H9 (cell line): ENCODE data around the gene SAMM50. TPM values are rescaled to one million over a fixed set of nuclear protein-coding genes. Genes with fewer than 3 reads are reported as not detected.

Experiments
- DNase-seq: peaks from one replicate; pipeline ENCODE4 v3.0.0-alpha.2; 2017
- H2AFZ ChIP-seq: one replicate; pipeline ENCODE4 v1.6.1; 2013; ENCODE audit warnings: mild to moderate bottlenecking, low read length, control low read depth, moderate library complexity
- H2AK5ac ChIP-seq: 2 replicates; pipeline ENCODE4 v1.6.1; 2013; ENCODE audit warnings: low read length, control low read depth, mixed read lengths; ENCODE audit not compliant: insufficient read length
- H2BK120ac ChIP-seq: one replicate; pipeline ENCODE4 v1.6.1; 2013; ENCODE audit warnings: low read depth, mild to moderate bottlenecking, low read length, control low read depth, inconsistent platforms; ENCODE audit not compliant: poor library complexity, severe bottlenecking
- H2BK12ac ChIP-seq: 2 replicates; pipeline ENCODE4 v1.6.1; 2013; ENCODE audit warnings: low read length, control low read depth, mixed read lengths, low read depth; ENCODE audit not compliant: insufficient read length
- H2BK15ac ChIP-seq: 2 replicates; pipeline ENCODE4 v1.6.1; 2013; ENCODE audit warnings: low read depth, low read length, control low read depth
- H2BK20ac ChIP-seq: one replicate; pipeline ENCODE4 v1.6.1; 2013; ENCODE audit warnings: low read depth, mild to moderate bottlenecking, low read length, control low read depth, inconsistent platforms; ENCODE audit not compliant: poor library complexity, severe bottlenecking
- H2BK5ac ChIP-seq: 2 replicates; pipeline ENCODE4 v1.6.1; 2013; ENCODE audit warnings: low read length, control low read depth, mixed read lengths; ENCODE audit not compliant: insufficient read length
- H3K14ac ChIP-seq: 2 replicates; pipeline ENCODE4 v1.6.1; 2013; ENCODE audit warnings: low read length, control low read depth; ENCODE audit not compliant: insufficient read depth
- H3K18ac ChIP-seq: 2 replicates; pipeline ENCODE4 v1.6.1; 2013; ENCODE audit warnings: low read depth, mild to moderate bottlenecking, mixed read lengths, low read length, control low read depth; ENCODE audit not compliant: insufficient read length
- H3K23ac ChIP-seq: 2 replicates; pipeline ENCODE4 v1.6.1; 2013; ENCODE audit warnings: low read length, control low read depth, mixed read lengths, low read depth; ENCODE audit not compliant: insufficient read length
- H3K23me2 ChIP-seq: 2 replicates; pipeline ENCODE4 v1.6.1; 2013; ENCODE audit warnings: low read depth, mild to moderate bottlenecking, mixed read lengths, low read length, control low read depth; ENCODE audit not compliant: insufficient read length, poor library complexity, severe bottlenecking
- H3K27ac ChIP-seq: 2 replicates; pipeline ENCODE4 v1.5.1; 2013; ENCODE audit warnings: low read length, control low read depth, mixed read lengths, low read depth; ENCODE audit not compliant: insufficient read length
- H3K27me3 ChIP-seq: 2 replicates; pipeline ENCODE4 v1.6.1; 2013; ENCODE audit warnings: low read length, control low read depth, inconsistent platforms; ENCODE audit not compliant: insufficient read depth
- H3K4ac ChIP-seq: 2 replicates; pipeline ENCODE4 v1.6.1; 2013; ENCODE audit warnings: low read depth, mild to moderate bottlenecking, control low read depth, inconsistent platforms, low read length, moderate library complexity
- H3K4me1 ChIP-seq: 2 replicates; pipeline ENCODE4 v1.6.1; 2013; ENCODE audit warnings: low read length, control low read depth, inconsistent platforms; ENCODE audit not compliant: insufficient read depth
- H3K4me2 ChIP-seq: 2 replicates; pipeline ENCODE4 v1.6.1; 2013; ENCODE audit warnings: low read length, control low read depth, mixed read lengths; ENCODE audit not compliant: insufficient read length, insufficient read depth
- H3K56ac ChIP-seq: 2 replicates; pipeline ENCODE4 v1.6.1; 2013; ENCODE audit warnings: low read depth, mild to moderate bottlenecking, mixed read lengths, low read length, control low read depth; ENCODE audit not compliant: insufficient read length
- H3K79me1 ChIP-seq: 2 replicates; pipeline ENCODE4 v1.6.1; 2013; ENCODE audit warnings: low read depth, mild to moderate bottlenecking, moderate library complexity, low read length, control low read depth, inconsistent platforms; ENCODE audit not compliant: insufficient read depth, poor library complexity, severe bottlenecking
- H3K79me2 ChIP-seq: 2 replicates; pipeline ENCODE4 v1.6.1; 2013; ENCODE audit warnings: low read length, control low read depth, inconsistent platforms; ENCODE audit not compliant: insufficient read depth
- H3K9ac ChIP-seq: 2 replicates; pipeline ENCODE4 v1.6.1; 2013; ENCODE audit warnings: low read length, control low read depth, mixed read lengths; ENCODE audit not compliant: insufficient read length; ENCODE audit errors: extremely low read depth
- H3K9me3 ChIP-seq: one replicate; pipeline ENCODE4 v1.6.1; 2013; ENCODE audit warnings: low read depth, low read length, inconsistent platforms; ENCODE audit not compliant: control insufficient read depth
- H3T11ph ChIP-seq: one replicate; pipeline ENCODE4 v1.6.1; 2013; ENCODE audit warnings: mild to moderate bottlenecking, low read length, control low read depth, inconsistent platforms
- H4K20me1 ChIP-seq: one replicate; pipeline ENCODE4 v1.6.1; 2013; ENCODE audit not compliant: control insufficient read depth, insufficient read length, insufficient read depth
- H4K5ac ChIP-seq: 2 replicates; pipeline ENCODE4 v1.6.1; 2013; ENCODE audit warnings: low read depth, mild to moderate bottlenecking, mixed read lengths, low read length, control low read depth; ENCODE audit not compliant: insufficient read length
- H4K8ac ChIP-seq: replicated peaks from 2 replicates; pipeline ENCODE4 v1.6.1; 2013; ENCODE audit warnings: low read length, control low read depth, mixed read lengths, low read depth; ENCODE audit not compliant: insufficient read length
- H4K91ac ChIP-seq: 2 replicates; pipeline ENCODE4 v1.6.1; 2013; ENCODE audit warnings: low read depth, mild to moderate bottlenecking, moderate library complexity, mixed read lengths, low read length, control low read depth; ENCODE audit not compliant: insufficient read length
- H3K27ac Mint-ChIP-seq, 3 experiments: 2 replicates in 2 of 3; 3 replicates in 1 of 3; pipeline ENCODE4 v1.8.0; 2020 to 2021; ENCODE audit warnings: mixed read lengths in 3 of 3, mild to moderate bottlenecking in 1 of 3, moderate library complexity in 1 of 3
- H3K27me3 Mint-ChIP-seq: 2 replicates; pipeline ENCODE4 v1.8.0; 2021; ENCODE audit warnings: low read depth, mild to moderate bottlenecking, moderate library complexity, mixed read lengths
- H3K36me3 Mint-ChIP-seq, 3 experiments: 2 replicates in 2 of 3; 3 replicates in 1 of 3; pipeline ENCODE4 v1.8.0; 2020 to 2021; ENCODE audit warnings: low read depth in 3 of 3, mixed read lengths in 3 of 3; ENCODE audit not compliant: insufficient read depth in 1 of 3
- H3K4me1 Mint-ChIP-seq, 2 experiments: 2 replicates each; pipeline ENCODE4 v1.8.0; 2020; ENCODE audit warnings: mixed read lengths in 2 of 2
- H3K4me3 Mint-ChIP-seq, 2 experiments: 2 replicates in 1 of 2; 3 replicates in 1 of 2; pipeline ENCODE4 v1.8.0; 2020 to 2021; ENCODE audit warnings: mild to moderate bottlenecking in 2 of 2, mixed read lengths in 2 of 2, moderate library complexity in 1 of 2
- H3K9me3 Mint-ChIP-seq, 2 experiments: 2 replicates in 1 of 2; 3 replicates in 1 of 2; pipeline ENCODE4 v1.8.0; 2020; ENCODE audit warnings: mild to moderate bottlenecking in 2 of 2, mixed read lengths in 2 of 2, moderate library complexity in 1 of 2
- CTCF ChIP-seq: fragments of 200-600 bp; sonication (generic); conservative IDR thresholded peaks from 3 replicates; pipeline ENCODE4 v1.8.0; 2021; ENCODE audit warnings: antibody characterized with exemption, mild to moderate bottlenecking
- WGBS: extraction: QIAGEN DNeasy Blood & Tissue Kit; methylation state at CpG from one replicate; pipeline ENCODE4 v1.1.7; 2013; ENCODE audit warnings: missing lambda C conversion rate, low lambda C conversion rate, mixed read lengths; ENCODE audit not compliant: insufficient read length; ENCODE audit errors: extremely low coverage; 5-methylcytosine and 5-hydroxymethylcytosine counted together
- total RNA-seq: library from RNA; stranded (reverse); gene quantifications from 2 replicates; pipeline ENCODE4 v1.2.1, GENCODE V29; 2021

Gene SAMM50
- total RNA-seq, 1 experiment from 2014 or later = 57.2 TPM

GRCh38 chr22:43983808-43984207, 28.6 kb downstream of the SAMM50 start:
- H3K56ac ChIP-seq = no peak overlapping the region
- H3K27ac ChIP-seq = no peak overlapping the region
- H3T11ph ChIP-seq = no peak overlapping the region
- H4K91ac ChIP-seq = no peak overlapping the region
- no peak overlapping the region for H2BK12ac ChIP-seq
- H3K79me2 ChIP-seq = no peaks in the 10 kb centered on the region
- no peaks in the 10 kb centered on the region for H3K4me1 Mint-ChIP-seq
- H3K27me3 ChIP-seq = no peaks in the 10 kb centered on the region
- no peaks in the 10 kb centered on the region for H3K27me3 Mint-ChIP-seq
- H3K23me2 ChIP-seq = no peaks in the 10 kb centered on the region
- H2AFZ ChIP-seq = no peak overlapping the region
- H3K14ac ChIP-seq = no peak overlapping the region
- H3K4me1 ChIP-seq = no peaks in the 10 kb centered on the region
- no peak overlapping the region for H3K4me3 Mint-ChIP-seq
- no peaks in the 10 kb centered on the region for H4K20me1 ChIP-seq
- no peak overlapping the region for H3K4ac ChIP-seq
- no peak for TF ChIP-seq CTCF
- no peaks in the 10 kb centered on the region for H3K9me3 ChIP-seq
- H4K8ac ChIP-seq = no peak overlapping the region
- H2BK20ac ChIP-seq = no peak overlapping the region
- H2BK120ac ChIP-seq = no peak overlapping the region
- no peak overlapping the region for H3K23ac ChIP-seq
- no CpG with 5 or more reads among the region's 16 CpGs for WGBS
- H3K9ac ChIP-seq = no peak overlapping the region
- H4K5ac ChIP-seq = no peak overlapping the region
- H3K79me1 ChIP-seq = no peaks in the 10 kb centered on the region
- H3K9me3 Mint-ChIP-seq = no peaks in the 10 kb centered on the region; a peak in 1 of 5 replicates
- H3K27ac Mint-ChIP-seq = no peak overlapping the region
- no peak overlapping the region for H2BK15ac ChIP-seq
- H3K4me2 ChIP-seq = no peak overlapping the region
- no peak overlapping the region for H2BK5ac ChIP-seq
- H3K18ac ChIP-seq = no peak overlapping the region
- peaks cover 25 to 70% (median 61%) of the 10 kb centered on the region in 3 experiments; a peak in 6 of 7 replicates for H3K36me3 Mint-ChIP-seq
- H2AK5ac ChIP-seq = no peak overlapping the region
- no peak for DNase-seq
